Stimulated activated CD4-positive, alpha-beta T cell treated with anti-CD3 and anti-CD28 coated beads, Interleukin-4, amount 100 ng/mL, for 24 hours (primary cell): ENCODE measurements around the gene CASP7.
"Not testable (repeated sequence)": the region's sequence is repeated elsewhere in the genome, so short reads cannot be mapped to it uniquely, and the experiment has no call there.

Experiments
- DNase-seq: peaks from one replicate; pipeline ENCODE4 v3.0.0-alpha.2; 2020

Gene CASP7

GRCh38 chr10:113754768-113755167 lies 75.1 kb downstream of the CASP7 start:
- DNase-seq = no peak

- DNase-seq = no peak
Measured at GRCh38 chr10:113756940-113757543, 77.3 kb downstream of the CASP7 start.

GRCh38 chr10:113762083-113762482 lies 82.4 kb downstream of the CASP7 start:
- no peak for DNase-seq

DNA sequence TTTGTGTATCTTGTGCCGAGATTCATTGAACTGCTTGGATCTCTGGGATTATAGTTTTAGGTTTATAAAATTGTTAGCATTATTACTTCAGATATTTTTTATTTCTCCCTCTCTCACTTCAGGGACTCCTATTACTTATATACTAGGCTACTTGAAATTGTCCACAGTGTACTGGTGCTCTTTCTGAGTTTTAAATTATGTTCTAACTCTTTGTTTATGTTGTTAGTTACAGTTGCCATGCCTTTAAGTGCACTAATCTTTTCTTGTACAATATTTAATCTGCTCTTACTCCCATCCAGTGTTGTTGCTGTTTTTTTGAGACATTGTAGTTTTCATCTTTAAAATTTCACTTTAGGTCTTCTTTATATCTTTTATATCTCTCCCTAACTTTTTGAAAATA lies 84.9 kb downstream of the CASP7 start:
- DNase-seq = no peak

DNA sequence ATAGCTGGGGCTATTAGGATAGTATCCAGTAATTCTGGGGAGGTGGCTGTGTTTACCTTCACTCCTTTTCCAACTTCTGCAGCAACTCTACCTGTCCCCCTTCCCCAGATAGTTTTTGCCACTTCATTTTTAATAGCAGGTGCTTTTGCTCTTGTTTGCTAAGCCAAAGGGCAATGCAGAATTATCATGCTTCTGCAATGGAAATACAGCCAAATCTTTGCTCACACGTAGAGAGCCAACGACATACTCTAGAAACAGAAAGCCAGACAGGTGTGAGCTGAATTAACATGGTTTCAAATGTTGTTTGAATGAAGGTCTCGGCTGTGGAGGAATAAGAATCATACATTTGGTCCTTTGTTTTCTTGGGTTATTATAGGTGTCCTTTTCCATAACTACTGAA lies 86.2 kb downstream of the CASP7 start:
- no peak for DNase-seq

DNA sequence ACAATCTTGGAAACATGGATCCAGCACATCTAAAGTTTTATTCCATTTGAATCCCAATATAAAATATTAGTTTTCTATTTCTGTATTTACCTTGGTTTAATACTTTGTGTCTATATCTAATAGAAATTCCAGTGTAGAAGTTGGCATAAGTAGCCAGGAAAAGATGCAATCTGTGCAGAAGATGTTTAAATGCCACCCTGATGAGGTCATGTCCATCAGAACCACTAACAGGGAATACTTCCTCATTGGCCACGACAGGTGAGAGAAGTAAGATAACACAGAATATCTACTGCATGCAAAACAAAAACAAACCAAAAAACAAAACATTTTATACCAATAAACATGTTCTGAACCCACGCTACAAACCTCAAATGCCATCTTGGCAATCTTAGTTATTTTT lies 87.5 kb downstream of the CASP7 start:
- DNase-seq = no peak

GRCh38 chr10:113770346-113770745 lies 90.6 kb downstream of the CASP7 start:
- no peak for DNase-seq

GRCh38 chr10:113771131-113771530 lies 91.4 kb downstream of the CASP7 start:
- DNase-seq = not testable (repeated sequence)

- DNase-seq = no peak
Measured at GRCh38 chr10:113775686-113776294, 96.1 kb downstream of the CASP7 start.

- no peak for DNase-seq
Measured at GRCh38 chr10:113776553-113776952, 96.8 kb downstream of the CASP7 start.
